Gastroesophageal sphincter (tissue), 4 donors: ENCODE data around the gene COPZ1. TPM values are rescaled to one million over a fixed set of nuclear protein-coding genes. Genes with fewer than 3 reads are reported as not detected.
A peak's percentile ranks its signal among the peaks of the same experiment; 100 is the strongest.
"Not testable (repeated sequence)": the region's sequence is repeated elsewhere in the genome, so short reads cannot be mapped to it uniquely, and the experiment has no call there.

Experiments used
- ATAC-seq: fragments of 150-250 bp; one replicate; pipeline ENCODE4 v1.9.1; 2016; ENCODE audit warnings: mild to moderate bottlenecking, moderate library complexity
- H3K27ac ChIP-seq, 4 donors: fragments of 200-600 bp; sonication (generic) in 3 of 4; 1 replicate in 3 of 4; 2 replicates in 1 of 4; pipeline ENCODE4 v1.5.1; 2016 to 2019
- H3K27me3 ChIP-seq: fragments of 200-600 bp; sonication (generic); one replicate; pipeline ENCODE4 v1.5.1; 2019
- H3K36me3 ChIP-seq, 2 donors: fragments of 200-600 bp; sonication (generic); one replicate each; pipeline ENCODE4 v1.5.1; 2019; ENCODE audit warnings: control low read depth in 1 of 2
- H3K4me1 ChIP-seq, 3 donors: fragments of 200-600 bp; sonication (generic); 1 replicate in 2 of 3; 2 replicates in 1 of 3; pipeline ENCODE4 v1.5.1; 2016 to 2019; ENCODE audit warnings: control low read depth in 2 of 3
- H3K4me3 ChIP-seq, 2 donors: fragments of 200-600 bp; sonication (generic); one replicate each; pipeline ENCODE4 v1.5.1; 2019; ENCODE audit warnings: mild to moderate bottlenecking in 1 of 2, moderate library complexity in 1 of 2
- H3K9me3 ChIP-seq, 3 donors: fragments of 200-600 bp; sonication (generic); one replicate each; pipeline ENCODE4 v1.5.1; 2017 to 2019; ENCODE audit warnings: control low read depth in 2 of 3
- EP300 ChIP-seq: sonication (generic); formaldehyde crosslinking; IDR thresholded peaks from one replicate; pipeline ENCODE4 v1.6.1; 2017; ENCODE audit warnings: antibody characterized with exemption, mild to moderate bottlenecking
- POLR2A ChIP-seq, 2 donors: fragments of 450-650 bp; IDR thresholded peaks; one replicate each; pipeline ENCODE4 v1.6.1; 2017; ENCODE audit warnings: antibody characterized with exemption in 2 of 2, mild to moderate bottlenecking in 2 of 2, moderate library complexity in 1 of 2
- POLR2AphosphoS5 ChIP-seq: sonication (generic); formaldehyde crosslinking; IDR thresholded peaks from one replicate; pipeline ENCODE4 v1.6.1; 2017; ENCODE audit warnings: antibody characterized with exemption
- WGBS, 2 donors: methylation state at CpG; one replicate each; pipeline ENCODE4 v1.1.5; 2018; ENCODE audit warnings: low coverage in 1 of 2; 5-methylcytosine and 5-hydroxymethylcytosine counted together
- total RNA-seq, 4 donors: library from RNA; depleted of rRNA; stranded (reverse); fragments of >200 nt; gene quantifications; one replicate each; pipeline ENCODE4 v1.1.0, GENCODE V29; 2016
- TF ChIP-seq, protein P1 (sequence below), 4 experiments: fragments of 200-600 bp in 2 of 4; fragments of 450-650 bp in 2 of 4; sonication (generic) in 1 of 4; IDR thresholded peaks; one replicate each; pipeline ENCODE4 v1.5.1; 2017 to 2019; ENCODE audit warnings: antibody characterized with exemption in 4 of 4, mild to moderate bottlenecking in 2 of 4, moderate library complexity in 2 of 4

The COPZ1 gene
- total RNA-seq, 4 donors from 2014 or later: 47.0 to 138 (median 57.5) TPM

DNA sequence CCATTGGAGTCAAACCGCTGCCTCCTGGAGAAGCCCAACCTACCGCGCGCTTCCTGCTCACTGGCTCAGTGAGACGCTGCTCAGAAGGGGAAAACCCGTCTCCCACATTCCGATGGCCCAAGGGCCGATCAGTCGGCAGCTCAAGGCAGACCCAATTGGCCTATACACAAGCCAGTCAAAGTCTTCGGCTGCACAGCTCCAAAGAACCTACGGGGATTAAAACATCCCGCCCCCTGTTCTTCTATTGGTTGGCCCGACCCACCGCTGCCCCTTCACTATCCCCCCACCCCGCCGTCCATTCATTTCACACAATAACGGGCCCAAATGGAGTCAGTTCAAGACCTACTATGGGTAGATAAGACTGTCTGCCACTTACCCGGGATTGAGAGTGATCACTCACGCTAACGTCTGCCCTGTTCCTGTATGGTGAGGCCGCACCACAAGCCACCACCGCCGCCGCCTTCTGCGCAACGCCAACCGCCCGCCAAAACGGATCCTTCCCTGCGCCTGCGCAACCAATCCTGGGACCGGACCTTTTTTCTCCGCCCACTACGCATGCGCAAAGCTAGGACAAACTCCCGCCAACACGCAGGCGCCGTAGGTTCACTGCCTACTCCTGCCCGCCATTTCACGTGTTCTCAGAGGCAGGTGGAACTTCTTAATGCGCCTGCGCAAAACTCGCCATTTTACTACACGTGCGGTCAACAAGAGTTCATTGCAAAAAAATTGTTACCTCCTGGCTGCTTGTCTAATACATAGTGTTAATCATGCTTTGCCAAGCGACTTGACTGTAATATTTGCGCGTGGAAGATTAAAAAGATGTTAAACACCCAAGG is 45.1 kb upstream of the COPZ1 start, which contains the start of gene CBX5:
CBX5 (minus strand) TSS at position 491 of the 836 bp plus-strand sequence. CDS start 22,472 bp downstream, outside the sequence.
- peaks cover 26 to 78% (median 40%) of the 10 kb centered on the region in 3 donors for H3K4me1 ChIP-seq
- no peak for TF ChIP-seq EP300
- TF ChIP-seq POLR2AphosphoS5: peak; percentile 93
- peak in 1 of 2 donors; percentile 59 for TF ChIP-seq POLR2A (IDR thresholded peaks at IDR 0.05)
- TF ChIP-seq, protein P1, sequence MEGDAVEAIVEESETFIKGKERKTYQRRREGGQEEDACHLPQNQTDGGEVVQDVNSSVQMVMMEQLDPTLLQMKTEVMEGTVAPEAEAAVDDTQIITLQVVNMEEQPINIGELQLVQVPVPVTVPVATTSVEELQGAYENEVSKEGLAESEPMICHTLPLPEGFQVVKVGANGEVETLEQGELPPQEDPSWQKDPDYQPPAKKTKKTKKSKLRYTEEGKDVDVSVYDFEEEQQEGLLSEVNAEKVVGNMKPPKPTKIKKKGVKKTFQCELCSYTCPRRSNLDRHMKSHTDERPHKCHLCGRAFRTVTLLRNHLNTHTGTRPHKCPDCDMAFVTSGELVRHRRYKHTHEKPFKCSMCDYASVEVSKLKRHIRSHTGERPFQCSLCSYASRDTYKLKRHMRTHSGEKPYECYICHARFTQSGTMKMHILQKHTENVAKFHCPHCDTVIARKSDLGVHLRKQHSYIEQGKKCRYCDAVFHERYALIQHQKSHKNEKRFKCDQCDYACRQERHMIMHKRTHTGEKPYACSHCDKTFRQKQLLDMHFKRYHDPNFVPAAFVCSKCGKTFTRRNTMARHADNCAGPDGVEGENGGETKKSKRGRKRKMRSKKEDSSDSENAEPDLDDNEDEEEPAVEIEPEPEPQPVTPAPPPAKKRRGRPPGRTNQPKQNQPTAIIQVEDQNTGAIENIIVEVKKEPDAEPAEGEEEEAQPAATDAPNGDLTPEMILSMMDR (IDR thresholded peaks at IDR 0.05): no peak
- WGBS, 2 donors: 0 to 1% methylated on average over 8 to 36 of the region's 49 CpGs
- H3K36me3 ChIP-seq: peaks cover 18 to 35% of the 10 kb centered on the region in 2 donors
- peak within 1 kb of the TSS; percentile 63 to 98 for H3K4me3 ChIP-seq
- no peaks in the 10 kb centered on the region for H3K27me3 ChIP-seq
- ATAC-seq: peak; percentile 90
- H3K27ac ChIP-seq: peak within 1 kb of the TSS; percentile 86 to 96 (median 93)
- no peaks in the 10 kb centered on the region for H3K9me3 ChIP-seq

GRCh38 chr12:54280468-54281260 is 44.3 kb upstream of the COPZ1 start, which contains the start of gene HNRNPA1:
TSS of gene HNRNPA1 (plus strand) at chr12:54280726. CDS start at chr12:54280808, 82 bp downstream.
- peak; percentile 91 for ATAC-seq
- H3K4me3 ChIP-seq: peak within 1 kb of the TSS; percentile 63 to 98
- peaks cover 29 to 79% (median 42%) of the 10 kb centered on the region in 3 donors for H3K4me1 ChIP-seq
- whole genome bisulfite sequencing, 2 donors: 0 to 1% methylated on average over 31 to 38 of the region's 48 CpGs
- H3K27ac ChIP-seq: peak within 1 kb of the TSS; percentile 86 to 96 (median 93)
- no peaks in the 10 kb centered on the region for H3K9me3 ChIP-seq
- TF ChIP-seq POLR2A (IDR thresholded peaks at IDR 0.05) (peak; percentile 95 to 97), EP300 (no peak), POLR2AphosphoS5 (peak; percentile 99)
- no peaks in the 10 kb centered on the region for H3K27me3 ChIP-seq
- peaks cover 18 to 43% of the 10 kb centered on the region in 2 donors for H3K36me3 ChIP-seq

GRCh38 chr12:54281261-54281638 is 43.7 kb upstream of the COPZ1 start:
- Histone ChIP-seq H3K36me3 (peaks cover 18 to 49% of the 10 kb centered on the region in 2 donors), H3K27ac (peak overlapping the region; percentile 86 to 96 (median 93)), H3K4me1 (peaks cover 29 to 79% (median 46%) of the 10 kb centered on the region in 3 donors), H3K4me3 (peak overlapping the region; percentile 63 to 98)
- WGBS, 2 donors: 0% methylated on average over 1 to 9 of the region's 10 CpGs
- not testable (repeated sequence) for H3K27me3 ChIP-seq, H3K9me3 ChIP-seq, ATAC-seq

- Histone ChIP-seq H3K4me3 (peak overlapping the region; percentile 63 to 98), H3K4me1 (peaks cover 29 to 79% (median 46%) of the 10 kb centered on the region in 3 donors), H3K27ac (peak overlapping the region; percentile 86 to 96 (median 93)), H3K36me3 (peaks cover 19 to 54% of the 10 kb centered on the region in 2 donors)
- not testable (repeated sequence) for ATAC-seq, H3K27me3 ChIP-seq, H3K9me3 ChIP-seq
- 12 to 26% methylated on average over 4 of the region's 4 CpGs for WGBS, 2 donors
Observed at GRCh38 chr12:54281694-54282093, 43.2 kb upstream of the COPZ1 start.

GRCh38 chr12:54282949-54283593 is 41.9 kb upstream of the COPZ1 start:
- no peaks in the 10 kb centered on the region for H3K27me3 ChIP-seq
- peaks cover 20 to 68% of the 10 kb centered on the region in 2 donors for H3K36me3 ChIP-seq
- TF ChIP-seq, protein P1 (IDR thresholded peaks at IDR 0.05): no peak
- TF ChIP-seq POLR2A (IDR thresholded peaks at IDR 0.05) (no peak), EP300 (no peak), POLR2AphosphoS5 (no peak)
- no peak for ATAC-seq
- WGBS, 2 donors: 50 to 52% methylated on average over 6 to 11 of the region's 11 CpGs
- peaks cover 25 to 78% (median 40%) of the 10 kb centered on the region in 3 donors for H3K4me1 ChIP-seq
- H3K4me3 ChIP-seq: peak overlapping the region in 1 of 2 donors; percentile 63
- peak overlapping the region in 3 of 4 donors; percentile 15 to 28 (median 17) for H3K27ac ChIP-seq
- H3K9me3 ChIP-seq: no peaks in the 10 kb centered on the region

DNA sequence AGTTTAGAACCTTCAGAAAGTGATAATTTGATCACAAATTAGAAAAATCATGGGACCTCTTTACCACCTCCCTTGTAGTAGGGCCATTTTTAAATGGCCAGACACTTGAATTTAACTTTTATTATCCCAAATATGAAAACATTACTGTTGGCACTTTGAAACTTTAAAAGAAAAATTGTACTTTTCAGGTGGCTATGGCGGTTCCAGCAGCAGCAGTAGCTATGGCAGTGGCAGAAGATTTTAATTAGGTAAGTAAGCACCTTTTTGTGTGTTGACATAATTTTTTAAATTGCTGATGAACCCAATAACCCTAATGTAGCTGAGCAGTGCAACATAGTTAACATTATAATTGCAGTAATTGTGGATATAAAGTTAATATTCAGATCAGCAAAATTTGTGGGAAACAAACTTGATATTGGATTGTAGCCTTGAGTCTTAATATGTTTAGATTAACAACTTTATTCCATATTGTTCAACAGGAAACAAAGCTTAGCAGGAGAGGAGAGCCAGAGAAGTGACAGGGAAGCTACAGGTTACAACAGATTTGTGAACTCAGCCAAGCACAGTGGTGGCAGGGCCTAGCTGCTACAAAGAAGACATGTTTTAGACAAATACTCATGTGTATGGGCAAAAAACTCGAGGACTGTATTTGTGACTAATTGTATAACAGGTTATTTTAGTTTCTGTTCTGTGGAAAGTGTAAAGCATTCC is 40.7 kb upstream of the COPZ1 start:
- Histone ChIP-seq H3K4me3 (peak overlapping the region in 1 of 2 donors; percentile 63), H3K36me3 (peaks cover 20 to 79% of the 10 kb centered on the region in 2 donors), H3K4me1 (peaks cover 22 to 68% (median 34%) of the 10 kb centered on the region in 3 donors)
- not testable (repeated sequence) for ATAC-seq, H3K9me3 ChIP-seq, H3K27ac ChIP-seq, H3K27me3 ChIP-seq
- 26 to 56% methylated on average over 1 to 2 of the region's 2 CpGs for WGBS, 2 donors
